HG03095 (cell line): ENCODE results near the gene TMEM123.
"Not testable (repeated sequence)": the region's sequence is repeated elsewhere in the genome, so short reads cannot be mapped to it uniquely, and the experiment has no call there.

Source experiments
- ATAC-seq: cut with Tn5 transposase; IDR thresholded peaks from one replicate; pipeline ENCODE4 v1.9.1; 2021; ENCODE audit warnings: moderate library complexity; ENCODE audit not compliant: unreplicated experiment

The TMEM123 gene

DNA sequence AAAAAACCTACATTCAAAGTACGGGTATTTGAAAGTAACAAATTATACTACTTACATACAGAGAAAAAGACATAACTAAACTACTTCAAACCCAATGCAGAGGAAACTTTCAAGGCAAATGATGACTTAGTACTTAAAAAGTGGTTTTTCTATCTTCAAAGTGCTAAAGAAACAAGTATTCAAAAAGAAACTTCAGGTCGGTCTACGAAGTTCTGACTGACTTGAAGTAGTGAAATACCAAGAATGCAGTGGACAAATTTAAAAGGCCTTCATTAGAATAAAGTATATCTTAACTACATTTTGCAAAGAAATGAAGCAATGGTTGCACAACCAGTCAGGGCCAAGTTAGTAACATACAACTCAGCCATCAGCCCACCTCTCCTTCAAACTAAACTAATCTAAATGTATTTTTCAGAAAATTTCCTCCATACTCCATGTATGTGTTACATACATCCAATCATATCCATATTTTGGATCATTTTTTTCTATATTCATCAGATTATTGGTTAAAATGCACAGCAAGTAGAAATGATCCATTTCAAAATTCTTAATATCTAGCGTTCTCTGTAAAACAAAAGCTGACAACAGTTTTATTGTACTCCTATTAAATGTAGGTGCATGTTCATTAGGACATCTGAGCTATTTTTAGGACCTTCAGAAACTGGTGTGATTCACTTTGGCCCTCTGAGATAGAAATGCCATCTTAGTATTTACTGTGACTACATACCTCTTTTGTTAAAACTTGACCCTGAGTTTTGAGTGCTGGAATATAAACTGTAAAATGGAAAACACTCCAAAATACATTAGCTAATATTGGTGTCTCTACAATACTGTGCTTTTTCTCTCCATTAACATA lies 55.6 kb downstream of the TMEM123 start:
- ATAC-seq: no peak

- no peak for ATAC-seq
These were observed 56.7 kb downstream of the TMEM123 start for GRCh38 chr11:102395720-102396393.

DNA sequence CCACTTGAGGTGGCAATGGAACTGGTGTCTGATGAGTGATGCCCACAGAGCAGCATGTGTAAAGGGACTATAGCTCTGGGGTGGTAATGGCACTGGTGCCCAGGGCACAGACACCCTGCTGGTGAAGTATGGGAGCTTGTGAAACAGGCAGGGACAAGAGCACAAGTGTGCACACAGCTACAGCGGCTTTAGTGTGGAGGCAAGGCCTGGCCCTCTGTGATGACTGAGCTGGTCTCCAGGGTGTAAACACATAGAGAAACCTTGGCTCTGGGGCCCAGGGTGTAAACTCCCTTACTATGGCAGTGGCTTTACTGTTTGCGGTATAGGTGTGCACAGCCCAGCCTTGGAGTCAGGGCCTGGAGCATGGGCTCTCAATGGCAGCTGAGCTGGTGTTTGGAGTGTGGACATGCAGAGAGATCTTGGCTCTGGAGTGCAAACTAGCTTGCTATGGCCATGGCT lies 59.3 kb downstream of the TMEM123 start:
- no peak for ATAC-seq

GRCh38 chr11:102391549-102392237 lies 60.9 kb downstream of the TMEM123 start:
- no peak for ATAC-seq

DNA sequence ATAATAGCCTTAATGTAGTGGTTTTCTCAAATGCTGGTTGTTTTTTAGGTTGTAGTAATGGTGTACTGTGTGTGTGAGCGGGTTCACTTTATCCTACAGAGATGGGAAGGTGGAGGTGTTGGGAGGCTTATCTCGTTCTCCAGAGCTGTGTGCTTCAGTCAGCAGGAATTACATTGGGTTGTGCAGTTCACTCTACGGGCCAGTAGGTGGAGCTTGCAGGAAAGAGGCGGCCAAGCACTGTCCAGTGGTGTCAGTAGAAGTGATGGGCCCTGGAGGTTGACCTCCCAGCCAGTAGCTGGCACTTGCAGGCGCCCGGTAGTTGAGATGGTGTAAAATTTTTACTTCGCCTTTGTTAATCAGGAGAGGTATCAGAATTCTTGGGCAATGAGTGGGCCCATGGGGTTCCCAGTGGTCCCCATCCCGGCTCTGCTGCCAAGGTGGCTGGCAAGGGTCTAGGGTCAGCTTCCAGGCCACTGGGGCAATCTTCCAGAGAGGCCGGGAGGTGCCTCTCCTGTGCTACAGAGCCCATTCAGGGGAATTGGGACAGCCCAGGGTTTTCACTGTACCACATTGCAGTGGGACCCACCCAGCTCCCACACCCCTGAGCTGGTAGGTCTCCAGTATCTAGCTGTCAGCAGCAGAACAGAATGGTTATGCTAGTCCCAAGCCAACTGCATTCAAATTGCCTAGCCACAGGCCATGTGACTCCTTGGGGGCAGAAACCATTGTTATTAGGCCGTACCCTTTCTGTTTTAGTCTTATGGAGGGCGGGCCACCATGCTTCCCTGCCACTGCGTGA lies 61.7 kb downstream of the TMEM123 start:
- ATAC-seq: peak; percentile 83

- ATAC-seq: no peak
These were observed 63.3 kb downstream of the TMEM123 start for GRCh38 chr11:102389253-102389652.

GRCh38 chr11:102387043-102387781 lies 65.4 kb downstream of the TMEM123 start:
- no peak for ATAC-seq

- ATAC-seq: no peak
These were observed 66.3 kb downstream of the TMEM123 start for GRCh38 chr11:102386136-102386734.

- ATAC-seq: no peak
These were observed 67.2 kb downstream of the TMEM123 start for GRCh38 chr11:102385085-102386007.

GRCh38 chr11:102384419-102385079 lies 68.0 kb downstream of the TMEM123 start:
- no peak for ATAC-seq

- ATAC-seq: no peak
These were observed 68.7 kb downstream of the TMEM123 start for GRCh38 chr11:102383839-102384238.

DNA sequence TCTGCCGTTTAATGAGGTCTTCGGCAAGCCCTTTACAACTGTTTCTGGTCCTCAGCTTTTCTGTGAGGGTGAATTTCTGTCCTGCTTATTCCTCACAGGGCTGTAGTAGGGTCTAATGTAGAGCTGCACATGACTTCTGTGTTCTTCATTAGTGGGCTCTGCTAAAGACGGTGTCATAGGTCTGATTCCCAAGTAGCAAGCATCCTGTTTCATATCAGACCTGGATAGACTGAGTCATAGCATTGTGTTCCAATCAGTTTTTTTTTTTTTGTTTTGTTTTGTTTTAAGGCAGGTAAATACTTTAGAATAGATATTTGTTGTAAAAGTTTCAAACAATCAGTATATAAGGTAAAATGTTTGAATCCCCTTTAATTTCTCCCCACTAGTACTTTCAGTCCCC lies 70.2 kb downstream of the TMEM123 start:
- ATAC-seq: no peak

DNA sequence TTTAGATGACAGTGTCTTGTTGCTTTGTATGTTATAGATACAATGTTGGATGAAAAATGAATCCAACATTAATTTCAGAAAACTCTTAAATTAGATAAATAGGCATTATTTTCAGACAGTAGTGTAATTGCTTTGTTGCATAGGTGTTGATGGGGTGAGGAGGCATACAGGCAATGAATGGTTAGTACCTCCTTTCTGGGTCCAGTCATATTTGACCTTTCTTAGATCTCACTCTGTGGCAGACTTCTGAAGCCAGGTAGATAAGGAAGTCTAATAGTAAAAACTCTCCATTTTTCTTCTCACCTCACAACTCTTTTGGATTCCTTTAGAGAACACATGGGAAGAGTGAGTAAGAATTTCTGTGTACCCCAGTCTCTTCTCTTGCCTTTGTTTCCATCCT lies 73.7 kb downstream of the TMEM123 start:
- ATAC-seq: no peak

DNA sequence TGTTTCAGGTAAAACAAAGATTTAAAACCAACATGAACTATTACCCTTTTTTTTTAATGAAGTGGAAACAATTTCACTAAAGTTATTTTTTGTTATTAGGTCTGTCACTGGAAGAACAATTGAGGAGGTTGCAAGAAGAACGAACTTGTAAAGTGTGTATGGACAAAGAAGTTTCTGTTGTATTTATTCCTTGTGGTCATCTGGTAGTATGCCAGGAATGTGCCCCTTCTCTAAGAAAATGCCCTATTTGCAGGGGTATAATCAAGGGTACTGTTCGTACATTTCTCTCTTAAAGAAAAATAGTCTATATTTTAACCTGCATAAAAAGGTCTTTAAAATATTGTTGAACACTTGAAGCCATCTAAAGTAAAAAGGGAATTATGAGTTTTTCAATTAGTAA lies 74.7 kb downstream of the TMEM123 start:
- no peak for ATAC-seq

GRCh38 chr11:102375720-102376399 lies 76.7 kb downstream of the TMEM123 start:
- no peak for ATAC-seq

DNA sequence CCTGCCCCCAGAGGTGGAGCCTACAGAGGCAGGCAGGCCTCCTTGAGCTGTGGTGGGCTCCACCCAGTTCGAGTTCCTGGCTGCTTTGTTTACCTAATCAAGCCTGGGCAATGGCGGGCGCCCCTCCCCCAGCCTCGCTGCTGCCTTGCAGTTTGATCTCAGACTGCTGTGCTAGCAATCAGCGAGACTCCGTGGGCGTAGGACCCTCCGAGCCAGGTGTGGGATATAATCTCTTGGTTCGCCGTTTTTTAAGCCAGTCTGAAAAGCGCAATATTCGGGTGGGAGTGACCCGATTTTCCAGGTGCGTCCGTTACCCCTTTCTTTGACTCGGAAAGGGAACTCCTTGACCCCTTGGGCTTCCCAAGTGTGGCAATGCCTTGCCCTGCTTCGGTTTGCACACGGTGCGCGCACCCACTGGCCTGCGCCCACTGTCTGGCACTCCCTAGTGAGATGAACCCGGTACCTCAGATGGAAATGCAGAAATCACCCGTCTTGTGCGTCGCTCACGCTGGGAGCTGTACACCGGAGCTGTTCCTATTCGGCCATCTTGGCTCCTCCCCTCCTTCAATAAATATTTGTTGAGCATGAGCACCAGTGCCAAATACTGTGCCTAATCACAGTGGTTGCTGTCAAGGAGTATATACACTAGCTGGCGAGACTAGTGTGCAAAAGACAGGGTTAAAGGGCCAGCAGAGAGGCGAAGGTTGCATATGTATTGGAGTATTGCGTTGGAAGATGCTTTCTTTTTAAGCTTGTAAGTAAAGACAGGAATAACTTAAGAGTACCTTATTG lies 77.7 kb downstream of the TMEM123 start:
- ATAC-seq: not testable (repeated sequence)

DNA sequence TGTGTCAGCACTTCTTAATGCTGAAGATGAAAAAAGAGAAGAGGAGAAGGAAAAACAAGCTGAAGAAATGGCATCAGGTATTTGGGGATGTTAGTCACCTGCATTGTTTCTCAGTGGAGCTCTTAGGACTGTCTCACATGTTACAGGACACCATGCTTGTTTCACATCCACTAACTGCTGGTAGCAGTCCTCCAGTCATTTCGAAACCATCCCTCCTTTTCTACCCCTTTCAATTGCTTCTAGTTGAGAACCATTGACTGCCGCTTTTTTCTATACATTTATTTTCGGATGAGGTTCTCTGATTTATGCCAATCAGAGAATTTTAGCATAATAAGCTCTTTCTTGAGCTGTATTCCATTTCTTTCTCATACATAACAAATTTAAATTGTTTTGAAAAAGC lies 84.1 kb downstream of the TMEM123 start:
- ATAC-seq: peak; percentile 100
